Fibroblast of skin of left quadriceps (primary cell): ENCODE measurements around the gene PASK.
A peak's percentile ranks its signal among the peaks of the same experiment; 100 is the strongest.
"Not testable (repeated sequence)": the region's sequence is repeated elsewhere in the genome, so short reads cannot be mapped to it uniquely, and the experiment has no call there.

Experiments used
- DNase-seq, 2 experiments: peaks; one replicate each; pipeline ENCODE4 v3.0.0-alpha.2; 2013; ENCODE audit warnings: low read depth in 2 of 2

Gene PASK

DNA sequence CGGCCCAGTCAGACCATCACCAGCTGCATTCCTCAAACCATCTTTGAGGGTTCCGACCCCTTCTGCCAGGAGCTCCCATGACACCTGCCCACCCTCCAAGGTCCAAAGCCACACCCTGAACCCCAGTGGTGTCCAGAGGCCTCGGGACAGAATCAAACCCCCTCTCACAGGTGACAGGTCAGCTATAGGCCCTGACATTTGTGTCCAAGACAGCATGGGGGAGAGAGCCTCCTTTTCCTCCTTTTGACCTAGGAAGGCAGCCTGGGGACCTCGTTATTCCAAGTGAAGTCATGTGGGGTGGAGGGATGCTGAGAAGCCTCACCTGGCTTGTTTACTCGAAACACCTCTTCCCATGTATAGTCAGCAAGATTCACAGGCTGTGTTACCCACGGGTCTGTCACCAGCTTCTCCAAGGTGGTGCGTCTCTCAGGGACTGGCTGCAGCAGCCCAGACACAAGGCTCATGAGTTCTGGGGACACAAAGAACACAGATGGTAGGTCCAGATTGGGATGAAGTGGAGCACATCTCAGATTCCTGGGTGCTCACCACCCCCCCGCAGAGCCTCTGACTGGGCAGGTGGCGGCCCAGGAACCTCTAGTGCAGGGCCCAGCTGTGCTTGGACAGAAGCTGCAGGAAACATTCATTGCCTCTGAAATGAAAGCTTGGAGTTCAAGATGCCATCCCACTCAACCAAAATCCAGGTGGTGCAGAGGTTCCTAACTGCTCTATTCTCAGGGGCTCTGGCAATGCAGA lies 42.1 kb downstream of the PASK start:
- DNase-seq: no peak

- no peak for DNase-seq
Measured at GRCh38 chr2:241105641-241106040, 43.6 kb downstream of the PASK start.

DNA sequence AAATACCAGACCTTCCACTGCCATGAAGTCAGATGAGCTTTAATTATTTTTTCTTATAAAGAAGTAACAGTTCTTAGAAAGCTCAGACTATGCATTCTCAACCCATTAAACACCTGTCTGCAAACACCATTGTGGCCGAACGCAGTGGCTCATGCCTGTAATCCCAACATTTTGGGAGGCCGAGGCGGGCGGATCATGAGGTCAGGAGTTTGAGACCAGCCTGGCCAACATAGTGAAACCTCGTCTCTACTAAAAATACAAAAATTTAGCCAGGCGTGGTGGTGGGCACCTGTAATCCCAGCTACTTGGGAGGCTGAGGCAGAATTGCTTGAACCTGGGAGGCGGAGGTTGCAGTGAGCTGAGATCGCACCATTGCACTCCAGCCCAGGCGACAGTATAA lies 44.7 kb downstream of the PASK start:
- DNase-seq: not testable (repeated sequence)

DNA sequence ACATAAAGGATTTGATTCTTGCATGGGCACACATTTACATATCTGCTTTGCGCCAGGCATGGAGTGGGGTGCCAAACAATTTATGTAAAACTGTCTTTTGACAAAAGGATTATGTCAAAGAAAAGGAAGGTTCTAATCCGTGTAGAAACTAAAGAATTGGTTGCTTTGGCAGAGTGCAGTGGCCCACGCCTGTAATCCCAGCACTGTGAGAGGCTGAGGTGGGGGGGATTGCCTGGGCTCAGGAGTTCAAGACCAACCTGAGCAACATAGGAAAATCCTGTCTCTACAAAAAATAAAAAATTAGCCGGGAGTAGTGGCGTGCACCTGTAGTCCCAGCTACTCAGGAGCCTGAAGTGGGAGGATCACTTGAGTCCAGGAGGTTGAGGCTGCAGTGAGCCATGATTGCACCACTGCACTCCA lies 46.1 kb downstream of the PASK start:
- no peak for DNase-seq

DNA sequence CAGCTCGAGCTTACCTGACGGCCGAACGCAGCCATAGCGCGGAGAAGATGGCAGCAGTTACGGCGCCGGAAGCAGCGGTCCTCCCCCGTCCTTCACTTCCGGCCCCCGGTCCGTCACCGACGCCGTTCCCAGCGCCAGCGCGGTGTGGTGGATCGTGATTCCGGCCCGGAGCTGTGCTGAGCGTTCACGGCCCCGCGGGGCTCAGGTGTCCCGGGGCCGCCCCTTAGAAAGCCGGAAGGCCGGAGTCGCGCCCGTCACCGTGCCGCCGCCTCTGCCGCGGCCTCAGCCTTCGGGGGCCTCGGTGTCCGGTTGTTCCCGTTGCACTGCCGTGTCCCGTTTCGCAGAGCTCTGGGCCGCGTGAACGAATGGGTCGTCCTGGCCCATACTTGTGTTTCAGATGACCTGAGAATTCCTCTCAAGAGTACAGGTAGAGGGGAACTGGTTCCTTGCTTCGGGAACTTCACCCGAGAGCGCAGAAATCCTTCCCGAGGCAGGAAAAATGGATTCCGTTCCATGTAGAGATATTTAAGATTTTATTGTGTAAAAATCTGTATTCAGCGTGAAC lies 47.0 kb downstream of the PASK start, which contains the start of gene MTERF4:
Gene MTERF4 (minus strand): TSS at position 49 of the 565 bp plus-strand sequence. CDS start 14 bp downstream, at position 35.
- peak; percentile 49 to 55 for DNase-seq

GRCh38 chr2:241099246-241099645 lies 50.0 kb downstream of the PASK start:
- no peak for DNase-seq

DNA sequence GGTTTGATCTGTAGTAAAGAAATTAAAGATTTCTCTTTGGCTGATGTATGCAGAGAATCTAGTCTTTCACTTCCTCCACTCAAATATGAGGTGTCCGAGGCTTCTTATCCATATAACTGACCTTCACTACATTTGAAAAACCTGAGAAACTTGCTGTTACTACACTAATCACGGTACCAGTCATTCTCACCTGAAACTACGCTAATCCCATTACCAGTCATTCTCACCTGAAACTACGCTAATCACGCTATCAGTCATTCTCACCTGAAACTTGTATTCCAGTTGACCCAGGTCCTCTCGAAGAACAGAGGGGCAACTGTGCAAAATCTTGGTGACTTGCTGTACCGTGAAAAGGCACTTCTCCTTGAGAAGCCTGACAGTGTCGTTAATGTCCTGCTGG lies 52.3 kb downstream of the PASK start:
- no peak for DNase-seq

DNA sequence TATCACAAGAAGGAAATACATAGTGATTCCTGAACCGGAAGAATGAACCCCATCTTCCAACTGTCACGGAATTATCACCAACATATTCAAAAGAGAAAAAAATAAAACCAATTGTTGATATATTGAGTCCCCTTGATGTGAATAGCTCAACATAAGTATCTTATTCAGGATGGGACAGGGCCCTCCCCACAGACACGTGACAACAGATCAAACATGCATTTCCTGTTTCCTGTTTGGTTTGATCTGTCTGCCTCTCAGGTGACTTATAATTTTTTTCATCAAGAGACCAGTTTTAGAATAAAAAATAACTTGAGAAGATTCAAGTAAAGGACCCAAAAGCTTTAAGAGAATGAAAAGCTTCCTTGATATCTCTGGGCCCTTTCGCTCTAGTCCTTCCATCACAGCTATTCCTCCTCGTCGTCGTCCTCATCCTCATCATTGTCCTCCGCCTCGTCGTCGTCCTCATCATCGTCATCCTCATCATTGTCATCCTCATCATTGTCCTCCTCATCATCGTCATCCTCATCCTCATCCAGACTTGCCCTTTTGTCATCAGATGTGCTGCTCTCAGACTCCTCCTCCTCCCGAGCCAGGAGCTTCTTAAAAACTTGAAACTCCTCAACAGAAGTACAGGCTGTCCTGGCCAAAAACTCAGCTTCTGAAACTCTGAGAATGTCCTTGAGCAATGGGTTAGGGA lies 53.5 kb downstream of the PASK start:
- no peak for DNase-seq

GRCh38 chr2:241094924-241095420 lies 54.3 kb downstream of the PASK start:
- no peak for DNase-seq

GRCh38 chr2:241094172-241094571 lies 55.1 kb downstream of the PASK start:
- DNase-seq: no peak

DNA sequence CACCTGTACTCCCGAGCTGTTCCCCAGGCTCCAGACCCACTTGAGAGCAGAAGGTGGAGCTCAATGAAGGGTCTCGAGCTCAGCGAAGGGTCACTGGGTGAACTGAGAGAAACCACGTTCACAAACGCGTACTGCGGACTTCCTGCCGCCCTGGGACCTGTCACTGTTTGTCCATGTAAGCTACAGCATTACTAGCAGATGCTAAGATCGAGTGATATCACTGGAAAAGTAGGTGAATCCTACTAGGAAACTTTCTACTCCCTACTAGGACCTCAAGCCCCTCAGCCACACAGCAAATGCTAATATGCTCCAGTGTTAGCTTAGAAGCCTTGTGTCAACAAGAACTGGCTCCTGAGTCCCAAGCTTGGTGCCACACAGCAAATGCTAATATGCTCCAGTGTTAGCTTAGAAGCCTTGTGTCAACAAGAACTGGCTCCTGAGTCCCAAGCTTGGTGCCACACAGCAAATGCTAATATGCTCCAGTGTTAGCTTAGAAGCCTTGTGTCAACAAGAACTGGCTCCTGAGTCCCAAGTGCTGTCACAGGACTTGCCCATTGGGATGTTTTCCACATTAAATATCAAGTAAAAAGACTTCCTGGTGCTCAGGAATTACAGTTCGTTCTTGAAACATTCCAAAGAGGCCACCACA lies 56.0 kb downstream of the PASK start:
- DNase-seq: not testable (repeated sequence)

- no peak for DNase-seq
Measured at GRCh38 chr2:241092677-241093076, 56.6 kb downstream of the PASK start.

- DNase-seq: no peak
Measured at GRCh38 chr2:241091734-241092445, 57.4 kb downstream of the PASK start.

DNA sequence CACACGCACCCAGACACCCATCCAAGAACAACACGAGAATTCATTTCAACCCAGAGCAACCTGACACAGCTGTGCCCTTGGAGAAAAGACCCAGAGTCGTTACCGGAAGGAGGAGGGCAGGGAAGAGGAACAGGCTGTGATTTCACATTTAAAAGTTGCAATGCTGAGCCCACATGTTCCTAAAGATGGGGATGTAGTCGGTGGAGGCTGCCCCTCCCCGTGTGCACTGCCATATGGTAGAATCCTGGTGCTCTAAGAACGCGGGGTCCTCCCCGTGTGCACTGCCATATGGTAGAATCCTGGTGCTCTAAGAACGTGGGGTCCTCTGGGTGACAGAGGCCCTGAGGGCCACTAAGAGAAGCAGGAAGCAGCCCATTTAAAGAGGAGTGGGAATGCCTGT lies 58.1 kb downstream of the PASK start:
- DNase-seq: no peak

- DNase-seq: no peak
Measured at GRCh38 chr2:241088791-241089732, 60.2 kb downstream of the PASK start.

- no peak for DNase-seq
Measured at GRCh38 chr2:241088376-241088775, 60.9 kb downstream of the PASK start.

DNA sequence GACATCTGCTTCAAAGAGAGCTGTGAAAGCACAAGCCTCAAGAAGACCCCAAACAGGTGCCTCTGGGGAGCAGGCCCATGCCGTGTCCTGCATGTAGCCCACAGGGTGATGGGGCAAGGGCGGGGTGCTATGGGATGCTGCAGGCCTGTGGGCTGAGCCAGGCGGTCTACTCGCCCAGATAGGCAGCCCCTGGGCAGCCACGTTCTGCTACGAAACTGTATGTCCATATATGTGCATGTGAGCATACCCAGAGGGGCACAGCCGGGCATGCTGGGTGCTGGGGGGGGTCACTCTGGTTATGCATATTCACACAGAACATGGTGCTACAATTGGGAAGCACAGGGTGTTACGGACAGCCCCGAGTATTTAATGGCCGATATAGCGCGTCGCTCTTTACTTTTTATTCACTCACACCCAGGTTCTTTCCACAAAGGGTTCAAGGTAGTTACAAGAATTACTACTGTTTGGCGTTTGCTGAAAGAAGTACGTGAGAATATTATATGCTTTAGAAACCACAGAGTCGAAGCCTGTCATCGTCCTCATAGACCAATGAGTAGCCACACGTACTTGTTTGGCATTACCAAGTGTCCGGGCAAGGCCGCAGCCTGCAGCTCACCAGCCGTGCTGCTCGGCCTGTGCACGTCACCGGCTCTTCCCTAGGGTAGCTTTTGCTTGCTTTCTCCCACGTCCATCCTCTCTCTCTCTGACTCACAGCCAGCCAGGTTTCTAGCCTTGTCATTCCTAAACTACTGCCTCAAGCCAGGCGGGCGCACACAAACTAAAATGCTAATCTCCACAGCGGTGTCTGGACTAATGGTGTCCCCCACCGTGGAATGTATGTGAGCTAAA lies 61.6 kb downstream of the PASK start:
- DNase-seq: no peak

DNA sequence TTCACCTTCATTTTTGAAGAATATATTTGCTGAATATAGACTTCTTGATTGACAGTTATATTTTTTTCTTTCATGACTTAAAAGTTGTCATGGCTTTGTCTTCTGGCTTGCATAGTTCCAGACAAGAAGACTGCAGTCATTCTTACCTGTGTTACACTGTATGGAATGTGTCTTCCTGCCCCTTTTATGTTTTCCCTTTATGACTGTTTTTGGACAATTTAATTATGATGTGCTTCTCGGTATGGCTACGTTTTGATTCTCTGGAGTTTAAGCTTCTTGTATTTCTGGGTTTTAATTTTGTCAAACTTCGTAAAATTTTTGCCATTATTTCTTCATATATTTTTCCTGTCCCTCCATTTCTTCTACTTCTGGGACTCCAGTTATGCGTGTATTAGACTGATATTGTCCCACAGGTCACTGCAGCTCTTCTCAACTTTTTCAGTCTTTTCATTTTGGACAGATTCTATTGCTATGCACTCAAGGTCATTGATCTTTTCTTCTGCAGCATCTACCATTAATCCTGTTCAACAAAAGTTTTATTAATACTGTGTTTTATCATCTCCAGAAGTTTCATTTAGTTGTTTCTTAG lies 64.3 kb downstream of the PASK start:
- no peak for DNase-seq

DNA sequence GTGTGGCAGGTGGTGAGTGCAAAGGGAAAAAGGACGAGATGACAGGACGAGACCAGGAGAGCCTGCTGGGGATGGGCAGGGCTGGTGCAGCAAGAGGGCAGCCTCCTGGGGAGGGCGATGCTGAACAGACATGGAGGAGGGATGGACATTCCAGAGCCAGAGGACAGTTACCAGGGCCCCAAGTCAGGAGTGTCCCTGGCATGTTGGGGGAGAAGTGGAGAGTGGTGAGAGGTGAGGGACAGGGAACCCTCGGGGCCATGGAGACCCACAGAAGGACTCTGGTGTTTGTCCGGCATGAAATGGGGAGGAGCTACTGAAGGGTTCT lies 66.2 kb downstream of the PASK start:
- DNase-seq: no peak
